Measurements from ENCODE around the gene POU2AF2. TPM values are rescaled to one million over a fixed set of nuclear protein-coding genes. Genes with fewer than 3 reads are reported as not detected.

The POU2AF2 gene
- total RNA-seq, 1 donor, result not detected

- DNase-seq (ENCODE audit: low read depth), result no peak
- no peak overlapping the region for H3K4me3 ChIP-seq (ENCODE audit: low read depth, low read length)
- TF ChIP-seq CTCF (IDR thresholded peaks at IDR 0.05; ENCODE audit: insufficient read depth, low read length), result no peak
Observed at GRCh38 chr11:111301004-111301841, 55.7 kb downstream of the POU2AF2 start.

GRCh38 chr11:111301842-111302118 lies 56.3 kb downstream of the POU2AF2 start:
- no peak overlapping the region for H3K4me3 ChIP-seq (ENCODE audit: low read depth, low read length)
- no peak for TF ChIP-seq CTCF (IDR thresholded peaks at IDR 0.05; ENCODE audit: insufficient read depth, low read length)
- DNase-seq (ENCODE audit: low read depth), result no peak

GRCh38 chr11:111302298-111302697 lies 56.8 kb downstream of the POU2AF2 start:
- TF ChIP-seq CTCF (IDR thresholded peaks at IDR 0.05; ENCODE audit: insufficient read depth, low read length), result no peak
- DNase-seq (ENCODE audit: low read depth), result no peak
- H3K4me3 ChIP-seq (ENCODE audit: low read depth, low read length), result no peak overlapping the region

GRCh38 chr11:111303461-111303860 lies 57.9 kb downstream of the POU2AF2 start:
- no peak for TF ChIP-seq CTCF (IDR thresholded peaks at IDR 0.05; ENCODE audit: insufficient read depth, low read length)
- H3K4me3 ChIP-seq (ENCODE audit: low read depth, low read length), result no peak overlapping the region
- DNase-seq (ENCODE audit: low read depth), result peak; percentile 53

GRCh38 chr11:111305162-111305802 lies 59.8 kb downstream of the POU2AF2 start:
- TF ChIP-seq CTCF (IDR thresholded peaks at IDR 0.05; ENCODE audit: insufficient read depth, low read length), result no peak
- DNase-seq (ENCODE audit: low read depth), result no peak
- H3K4me3 ChIP-seq (ENCODE audit: low read depth, low read length), result no peak overlapping the region

- H3K4me3 ChIP-seq (ENCODE audit: low read depth, low read length), result no peak overlapping the region
- no peak for TF ChIP-seq CTCF (IDR thresholded peaks at IDR 0.05; ENCODE audit: insufficient read depth, low read length)
- DNase-seq (ENCODE audit: low read depth), result no peak
Observed at GRCh38 chr11:111305876-111306275, 60.4 kb downstream of the POU2AF2 start.

All from fibroblast of the aortic adventitia (primary cell).